Stimulated activated memory B cell treated with anti-CD40 and anti-IgM and Interleukin-4, amounts not matched to agents 10 μg/mL and 1 μg/mL and 100 μg/mL, for 72 hours (primary cell): ENCODE results near the gene APOL3.
"Not testable (repeated sequence)": the region's sequence is repeated elsewhere in the genome, so short reads cannot be mapped to it uniquely, and the experiment has no call there.

ENCODE experiments used
- ATAC-seq: fragments of 150-1000 bp; cut with Tn5 transposase; 2 replicates; pipeline ENCODE4 v1.10.0; 2021
- H3K27ac Mint-ChIP-seq: one replicate; pipeline ENCODE4 v1.8.0; 2022; ENCODE audit warnings: mild to moderate bottlenecking, mixed read lengths
- H3K27me3 Mint-ChIP-seq: one replicate; pipeline ENCODE4 v1.8.0; 2022; ENCODE audit warnings: mixed read lengths
- H3K36me3 Mint-ChIP-seq: one replicate; pipeline ENCODE4 v1.8.0; 2022; ENCODE audit warnings: mixed read lengths
- H3K4me1 Mint-ChIP-seq: one replicate; pipeline ENCODE4 v1.8.0; 2022; ENCODE audit warnings: mixed read lengths
- H3K4me3 Mint-ChIP-seq: one replicate; pipeline ENCODE4 v1.8.0; 2022; ENCODE audit warnings: mild to moderate bottlenecking, moderate library complexity, mixed read lengths
- H3K9me3 Mint-ChIP-seq: one replicate; pipeline ENCODE4 v1.8.0; 2022; ENCODE audit warnings: mixed read lengths

Gene APOL3

DNA sequence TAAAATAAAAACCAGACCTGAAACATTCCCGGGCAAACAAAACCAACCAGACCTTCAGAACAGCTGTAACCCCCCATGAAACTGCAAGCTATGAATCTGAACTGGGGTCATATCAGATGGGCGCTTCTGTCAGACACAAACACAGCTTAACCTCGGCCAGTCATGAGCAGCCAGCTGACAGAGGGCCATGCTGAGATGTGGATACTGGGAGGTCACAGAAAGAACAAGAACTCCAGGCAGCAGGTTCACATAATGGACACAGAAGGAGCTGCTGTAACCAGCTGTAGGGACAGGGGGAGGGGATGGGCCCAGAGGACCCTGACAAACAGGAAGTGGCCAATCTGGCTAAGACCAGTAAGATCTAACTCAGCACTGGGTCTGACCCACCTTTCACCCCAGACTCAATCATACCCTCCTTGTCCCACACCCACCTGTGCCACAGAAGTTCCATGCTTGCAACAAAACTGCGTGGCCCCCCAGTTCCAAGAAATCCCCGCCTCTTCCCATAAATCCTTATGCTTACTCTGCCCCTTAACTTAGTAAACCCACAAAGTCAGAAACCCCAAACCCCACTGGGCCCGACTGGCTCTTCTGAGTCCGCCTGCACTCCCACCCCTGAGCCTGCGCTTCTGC is 37.1 kb upstream of the APOL3 start:
- peaks cover 18% of the 10 kb centered on the region for H3K4me1 Mint-ChIP-seq
- no peaks in the 10 kb centered on the region for H3K36me3 Mint-ChIP-seq
- H3K9me3 Mint-ChIP-seq = no peaks in the 10 kb centered on the region
- peaks cover 49% of the 10 kb centered on the region for H3K27me3 Mint-ChIP-seq
- peak; percentile 46 for ATAC-seq
- no peak overlapping the region for H3K4me3 Mint-ChIP-seq
- H3K27ac Mint-ChIP-seq = no peak overlapping the region

- peaks cover 18% of the 10 kb centered on the region for H3K4me1 Mint-ChIP-seq
- no peak overlapping the region for H3K4me3 Mint-ChIP-seq
- H3K9me3 Mint-ChIP-seq = no peaks in the 10 kb centered on the region
- peaks cover 43% of the 10 kb centered on the region for H3K27me3 Mint-ChIP-seq
- no peak overlapping the region for H3K27ac Mint-ChIP-seq
- no peaks in the 10 kb centered on the region for H3K36me3 Mint-ChIP-seq
- ATAC-seq = no peak
Observed at GRCh38 chr22:36197065-36197440, 36.5 kb upstream of the APOL3 start.

DNA sequence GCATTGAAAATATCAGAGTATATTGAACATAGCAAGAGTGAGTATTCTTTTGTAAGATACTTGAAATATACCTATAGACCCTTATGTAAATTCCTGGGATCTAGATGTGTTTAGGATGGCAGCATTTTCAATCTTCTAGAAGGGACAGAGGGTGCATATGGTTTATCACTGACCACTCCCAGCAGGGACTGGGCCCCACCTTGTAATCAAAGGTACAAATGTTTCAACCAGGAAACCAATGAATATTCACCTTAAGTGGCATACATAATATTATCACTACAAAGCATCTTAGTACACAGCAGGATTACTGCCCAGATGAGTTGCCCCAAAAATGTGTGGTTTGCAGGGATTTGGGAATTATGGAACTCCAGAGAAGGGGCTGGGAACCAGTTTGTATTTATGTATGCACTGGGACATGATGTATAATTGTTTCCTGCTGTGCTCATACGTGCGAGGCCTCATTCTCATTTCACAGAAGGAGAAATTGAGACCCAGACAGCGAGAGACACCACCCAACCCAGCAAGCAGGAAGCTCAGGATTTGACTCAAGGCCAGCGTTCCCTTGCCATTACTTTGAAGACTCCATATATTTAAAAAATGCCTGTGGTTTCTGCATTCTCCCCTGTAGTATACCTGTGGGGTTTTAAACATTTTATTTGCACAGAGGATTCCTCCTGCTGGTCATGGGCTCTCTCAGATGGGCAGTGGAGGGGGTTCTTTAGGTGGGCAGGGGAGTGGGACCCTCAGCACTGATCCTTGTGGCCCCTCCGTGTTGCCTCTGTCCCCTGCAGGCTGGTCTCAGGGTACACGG is 35.9 kb upstream of the APOL3 start:
- H3K36me3 Mint-ChIP-seq = no peaks in the 10 kb centered on the region
- H3K27ac Mint-ChIP-seq = no peak overlapping the region
- no peaks in the 10 kb centered on the region for H3K9me3 Mint-ChIP-seq
- ATAC-seq = no peak
- H3K27me3 Mint-ChIP-seq = peaks cover 39% of the 10 kb centered on the region
- H3K4me3 Mint-ChIP-seq = no peak overlapping the region
- peaks cover 18% of the 10 kb centered on the region for H3K4me1 Mint-ChIP-seq

GRCh38 chr22:36194971-36195370 is 34.4 kb upstream of the APOL3 start:
- peak; percentile 63 for ATAC-seq
- H3K36me3 Mint-ChIP-seq = no peaks in the 10 kb centered on the region
- H3K9me3 Mint-ChIP-seq = no peaks in the 10 kb centered on the region
- H3K27me3 Mint-ChIP-seq = peaks cover 29% of the 10 kb centered on the region
- H3K4me3 Mint-ChIP-seq = no peak overlapping the region
- peaks cover 18% of the 10 kb centered on the region for H3K4me1 Mint-ChIP-seq
- H3K27ac Mint-ChIP-seq = no peak overlapping the region

DNA sequence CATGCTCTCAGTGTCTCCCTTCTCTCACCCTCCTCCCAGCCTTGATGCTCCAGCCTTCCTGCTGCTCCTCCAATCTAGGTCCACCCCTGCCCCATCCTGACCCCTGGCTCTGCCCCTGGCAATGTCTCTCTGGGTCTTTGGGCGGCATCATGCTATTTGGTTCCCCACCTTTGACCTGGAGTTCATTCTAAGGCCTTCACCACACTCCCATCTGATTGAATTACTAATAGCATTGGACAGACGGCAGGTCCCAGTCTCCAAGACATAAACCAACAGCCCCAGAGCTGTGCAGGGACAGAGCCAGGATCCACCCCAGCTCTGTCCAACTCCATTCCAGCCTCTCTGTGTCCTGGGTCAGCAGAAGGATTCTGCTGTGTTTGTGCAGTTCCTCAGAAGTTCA is 33.8 kb upstream of the APOL3 start:
- Mint-ChIP-seq H3K4me3 (no peak overlapping the region), H3K27ac (no peak overlapping the region), H3K9me3 (no peaks in the 10 kb centered on the region), H3K36me3 (no peaks in the 10 kb centered on the region), H3K4me1 (peaks cover 18% of the 10 kb centered on the region), H3K27me3 (peaks cover 32% of the 10 kb centered on the region)
- no peak for ATAC-seq

DNA sequence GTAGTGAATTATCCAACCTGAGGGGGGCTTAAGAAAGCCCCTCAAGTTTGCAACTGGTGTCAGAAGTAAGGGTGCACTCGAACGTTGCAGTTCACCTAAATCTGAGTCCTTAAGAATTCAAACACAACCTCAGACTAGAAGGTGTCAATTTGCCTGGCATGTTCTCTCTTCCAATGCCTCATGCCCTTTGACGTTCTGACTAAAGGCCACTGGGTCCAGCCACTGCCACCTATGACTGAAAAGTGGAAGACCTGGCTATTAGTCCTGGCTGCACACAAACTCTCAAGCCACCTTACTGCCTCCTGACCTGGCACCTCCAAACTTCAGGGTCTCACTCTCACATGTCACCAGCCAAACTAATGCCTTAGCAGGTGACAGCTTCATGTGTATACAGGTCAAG is 33.0 kb upstream of the APOL3 start:
- H3K9me3 Mint-ChIP-seq = no peaks in the 10 kb centered on the region
- ATAC-seq = no peak
- no peak overlapping the region for H3K4me3 Mint-ChIP-seq
- no peak overlapping the region for H3K27ac Mint-ChIP-seq
- no peaks in the 10 kb centered on the region for H3K36me3 Mint-ChIP-seq
- peaks cover 17% of the 10 kb centered on the region for H3K4me1 Mint-ChIP-seq
- peaks cover 26% of the 10 kb centered on the region for H3K27me3 Mint-ChIP-seq

- Mint-ChIP-seq H3K27me3 (peaks cover 22% of the 10 kb centered on the region), H3K4me3 (no peak overlapping the region), H3K27ac (no peak overlapping the region), H3K9me3 (no peaks in the 10 kb centered on the region), H3K36me3 (no peaks in the 10 kb centered on the region), H3K4me1 (peaks cover 13% of the 10 kb centered on the region)
- ATAC-seq = no peak
Observed at GRCh38 chr22:36193171-36193570, 32.6 kb upstream of the APOL3 start.

DNA sequence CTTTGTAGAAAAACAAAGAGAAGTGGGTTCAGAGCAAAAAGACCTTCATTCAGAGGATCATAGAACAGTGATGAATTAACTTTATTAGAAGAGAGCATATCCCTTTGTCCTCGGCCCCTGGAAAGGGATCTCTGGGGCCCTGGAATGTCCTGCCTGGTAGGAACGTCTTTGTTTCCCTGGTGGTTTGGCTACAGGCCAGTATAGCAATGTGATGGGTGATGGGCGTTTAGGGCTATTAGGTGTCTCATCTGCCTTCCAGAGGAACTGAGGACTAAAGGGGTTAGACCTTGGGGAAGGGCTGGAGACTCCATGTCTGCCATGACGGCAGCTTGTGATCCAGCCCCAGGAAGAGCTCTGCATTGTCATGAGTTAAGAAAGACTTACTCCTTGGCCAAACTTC is 32.0 kb upstream of the APOL3 start:
- Mint-ChIP-seq H3K9me3 (no peaks in the 10 kb centered on the region), H3K4me3 (no peak overlapping the region), H3K27me3 (peaks cover 15% of the 10 kb centered on the region), H3K4me1 (peaks cover 6% of the 10 kb centered on the region), H3K36me3 (no peaks in the 10 kb centered on the region), H3K27ac (no peak overlapping the region)
- ATAC-seq = no peak

- Mint-ChIP-seq H3K27me3 (peaks cover 10% of the 10 kb centered on the region), H3K4me3 (no peak overlapping the region), H3K36me3 (no peaks in the 10 kb centered on the region), H3K9me3 (no peaks in the 10 kb centered on the region), H3K4me1 (no peaks in the 10 kb centered on the region), H3K27ac (no peak overlapping the region)
- ATAC-seq = no peak
Observed at GRCh38 chr22:36191106-36191836, 30.7 kb upstream of the APOL3 start.

GRCh38 chr22:36187862-36188261 is 27.3 kb upstream of the APOL3 start:
- ATAC-seq, H3K4me3 Mint-ChIP-seq, H3K9me3 Mint-ChIP-seq, H3K4me1 Mint-ChIP-seq, H3K27ac Mint-ChIP-seq, H3K27me3 Mint-ChIP-seq, H3K36me3 Mint-ChIP-seq: not testable (repeated sequence)

GRCh38 chr22:36185828-36186624 is 25.5 kb upstream of the APOL3 start:
- H3K27me3 Mint-ChIP-seq = peaks cover 10% of the 10 kb centered on the region
- ATAC-seq = no peak

DNA sequence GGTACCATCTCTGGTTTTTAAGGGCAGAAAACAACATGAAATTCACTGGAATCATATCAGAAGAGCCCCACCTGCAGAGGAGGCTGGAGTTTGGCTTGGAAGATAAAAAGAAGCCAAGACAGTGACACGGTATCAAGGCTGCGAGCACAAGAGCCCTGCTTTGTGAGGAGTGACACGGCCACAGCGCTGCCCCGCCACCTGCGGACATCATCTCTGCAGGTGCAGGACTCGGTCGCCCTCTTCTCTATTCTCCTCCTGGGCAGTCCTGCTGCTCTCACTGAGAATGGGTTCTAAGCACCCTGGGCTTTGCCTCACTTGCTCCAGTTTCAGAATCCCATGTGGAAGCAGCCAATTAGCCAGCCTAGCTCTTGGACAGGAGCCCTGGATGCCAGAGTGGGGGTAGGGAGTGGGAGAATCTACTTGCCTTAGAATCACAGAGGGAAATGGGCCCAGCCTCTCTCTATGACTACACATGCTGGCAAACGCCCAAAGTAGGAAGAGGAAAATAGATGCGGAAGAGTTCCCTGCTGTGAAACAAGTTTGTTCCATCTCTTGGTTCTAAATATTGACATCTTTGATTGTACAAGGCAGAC is 24.0 kb upstream of the APOL3 start:
- Mint-ChIP-seq H3K9me3 (no peaks in the 10 kb centered on the region), H3K4me3 (no peak overlapping the region), H3K27me3 (peaks cover 4% of the 10 kb centered on the region), H3K36me3 (no peaks in the 10 kb centered on the region), H3K27ac (no peak overlapping the region), H3K4me1 (peaks cover 7% of the 10 kb centered on the region)
- ATAC-seq = no peak

More at GRCh38 chr22:36185828-36186624, 25.5 kb upstream of the APOL3 start:
- H3K27ac Mint-ChIP-seq = no peak overlapping the region
- no peaks in the 10 kb centered on the region for H3K36me3 Mint-ChIP-seq
- no peaks in the 10 kb centered on the region for H3K4me1 Mint-ChIP-seq
- H3K9me3 Mint-ChIP-seq = no peaks in the 10 kb centered on the region
- no peak overlapping the region for H3K4me3 Mint-ChIP-seq

DNA sequence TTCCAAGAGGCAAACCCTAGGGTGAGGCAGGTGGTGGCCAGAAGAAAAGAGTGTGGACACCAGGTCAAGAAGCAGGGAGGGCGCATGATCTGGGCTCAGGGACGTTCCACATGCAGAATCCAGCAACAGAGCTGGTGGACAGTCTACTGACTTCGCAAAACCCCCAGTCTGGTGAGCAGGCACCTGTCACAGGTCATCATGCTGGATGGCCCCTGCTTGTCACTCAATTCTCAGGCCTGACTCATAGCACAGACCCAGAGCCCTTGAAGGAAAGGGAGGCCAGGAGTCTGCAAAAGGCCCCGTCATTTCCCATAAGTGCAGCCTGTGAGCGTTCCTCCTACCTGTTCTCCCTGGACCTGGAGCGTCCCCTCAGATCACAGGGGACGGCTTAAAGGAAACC is 22.9 kb upstream of the APOL3 start:
- H3K36me3 Mint-ChIP-seq = no peaks in the 10 kb centered on the region
- H3K27ac Mint-ChIP-seq = no peak overlapping the region
- H3K27me3 Mint-ChIP-seq = no peaks in the 10 kb centered on the region
- H3K9me3 Mint-ChIP-seq = no peaks in the 10 kb centered on the region
- H3K4me3 Mint-ChIP-seq = no peak overlapping the region
- peaks cover 7% of the 10 kb centered on the region for H3K4me1 Mint-ChIP-seq
- no peak for ATAC-seq

DNA sequence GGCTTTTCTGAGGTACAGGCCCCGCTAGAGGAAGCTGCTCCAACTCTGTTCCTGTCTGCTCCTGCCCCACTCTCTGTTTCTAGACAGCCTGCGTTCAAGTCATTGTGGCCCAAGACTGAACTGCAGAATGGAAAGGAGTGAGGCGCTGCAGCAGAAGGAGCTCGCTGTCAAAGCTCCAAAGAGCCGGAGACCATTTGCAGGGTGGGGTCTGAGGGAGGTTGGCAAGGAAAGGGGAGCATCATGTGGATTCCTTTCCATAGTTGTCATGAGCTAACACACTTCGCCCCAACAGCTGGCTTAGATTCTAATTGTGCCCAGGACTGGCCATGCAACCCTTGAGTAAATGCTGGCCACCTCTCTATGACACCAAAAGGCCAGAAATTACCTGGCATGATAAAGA is 22.3 kb upstream of the APOL3 start:
- H3K27me3 Mint-ChIP-seq = no peaks in the 10 kb centered on the region
- no peak overlapping the region for H3K4me3 Mint-ChIP-seq
- no peaks in the 10 kb centered on the region for H3K9me3 Mint-ChIP-seq
- H3K4me1 Mint-ChIP-seq = peaks cover 7% of the 10 kb centered on the region
- no peak overlapping the region for H3K27ac Mint-ChIP-seq
- no peak for ATAC-seq
- no peaks in the 10 kb centered on the region for H3K36me3 Mint-ChIP-seq

DNA sequence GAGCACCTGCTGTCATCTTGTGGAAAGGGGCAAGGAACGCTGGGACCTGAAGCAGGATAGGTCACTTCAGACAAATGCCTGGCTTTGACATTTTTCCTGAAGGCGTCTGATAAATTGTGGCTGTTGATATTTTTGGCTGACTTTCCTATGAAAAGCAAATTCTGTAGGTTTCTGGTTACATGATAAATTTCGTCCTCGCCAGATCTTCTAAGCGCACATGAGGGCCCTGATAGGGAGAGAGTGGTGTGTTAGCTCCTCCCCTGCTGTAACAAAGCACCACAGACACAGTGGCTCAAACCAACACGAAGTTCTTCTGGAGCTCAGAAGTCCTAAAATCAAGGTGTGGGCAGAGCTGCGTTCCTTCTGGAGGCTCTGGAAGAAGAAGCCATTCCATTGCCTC is 21.5 kb upstream of the APOL3 start:
- Mint-ChIP-seq H3K27me3 (no peaks in the 10 kb centered on the region), H3K27ac (no peak overlapping the region), H3K9me3 (no peaks in the 10 kb centered on the region), H3K36me3 (no peaks in the 10 kb centered on the region), H3K4me1 (peaks cover 7% of the 10 kb centered on the region), H3K4me3 (no peak overlapping the region)
- no peak for ATAC-seq
